GM20431 (cell line): Measurements from ENCODE around the gene BACH1.

Experiments
- in situ Hi-C: fragments of 300-500 bp; cut with MseI, MboI; formaldehyde crosslinking; loops from one replicate; pipeline ENCODE4 v1.15.0; 2020; ENCODE audit warnings: low sequenced_read_pairs; ENCODE audit not compliant: unreplicated experiment

The BACH1 gene

DNA sequence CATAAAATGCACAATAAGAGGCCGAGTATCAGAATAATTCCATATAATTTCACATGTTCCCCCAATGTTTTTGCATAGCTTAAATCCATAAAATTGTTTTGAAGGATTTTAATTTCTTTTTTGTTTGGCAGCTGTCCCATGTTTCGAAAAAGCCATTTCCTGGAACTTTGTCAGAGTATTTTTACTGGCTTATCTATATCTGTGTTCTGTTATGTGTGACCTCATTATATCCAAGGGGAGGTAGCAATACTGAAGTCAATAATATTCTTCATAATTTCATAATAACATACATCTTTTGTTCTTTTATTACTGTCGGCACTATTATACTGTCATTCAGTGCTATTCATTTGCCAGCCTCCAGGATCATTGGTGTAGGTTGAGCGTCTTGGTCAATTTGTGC lies 9.4 kb upstream of the BACH1 start:
- in situ Hi-C loops, result no loop called here

DNA sequence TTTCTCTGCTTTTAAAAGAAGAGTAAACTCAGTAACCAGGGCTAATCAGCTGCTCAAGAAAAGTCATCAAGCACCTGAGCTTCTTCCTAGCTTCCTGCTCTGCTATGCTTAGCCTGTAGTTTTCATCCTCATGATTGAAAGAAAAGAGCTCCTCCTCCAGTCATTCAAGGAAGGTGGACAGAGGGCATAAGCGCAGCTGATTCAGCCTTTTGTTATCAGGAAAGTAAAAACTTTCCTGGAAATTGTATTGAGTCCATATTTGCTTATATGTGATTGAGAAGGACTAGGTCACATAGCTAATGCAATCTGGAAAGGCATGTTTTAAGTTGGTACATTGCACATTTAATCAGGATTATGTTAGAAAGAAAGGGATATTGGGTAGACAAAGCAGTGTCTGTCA lies 8.5 kb upstream of the BACH1 start:
- in situ Hi-C loops, result no loop called here

GRCh38 chr21:29293495-29293894 lies 5.2 kb upstream of the BACH1 start:
- in situ Hi-C loops, result no loop called here

DNA sequence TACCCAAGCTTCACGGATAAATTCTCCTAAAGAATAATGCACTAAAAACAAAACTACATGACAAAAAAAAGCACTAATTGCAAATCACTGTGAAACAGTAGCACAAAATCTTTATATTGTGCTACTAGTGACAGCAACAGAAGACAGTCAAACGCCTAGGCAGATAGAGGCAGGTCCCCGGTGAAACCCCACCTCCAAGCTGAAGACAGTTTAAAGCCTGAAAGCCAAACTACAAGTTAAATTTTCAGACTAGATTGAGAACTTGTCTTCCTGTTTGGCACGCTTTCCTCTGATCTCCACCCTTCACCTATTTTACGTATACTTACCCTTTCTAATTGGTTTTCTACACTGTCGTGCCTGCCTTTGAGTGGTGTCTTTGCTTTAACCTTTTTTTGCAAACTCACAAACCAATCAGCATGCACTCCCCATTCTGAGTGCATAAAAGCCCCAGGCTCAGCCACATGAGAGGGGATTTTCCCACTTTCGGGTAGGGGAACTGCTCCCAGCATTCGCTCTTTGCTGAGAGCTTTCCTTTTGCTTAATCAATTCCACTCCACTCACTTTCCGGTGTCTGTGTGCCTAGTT lies 3.6 kb upstream of the BACH1 start:
- in situ Hi-C loops, result no loop called here

DNA sequence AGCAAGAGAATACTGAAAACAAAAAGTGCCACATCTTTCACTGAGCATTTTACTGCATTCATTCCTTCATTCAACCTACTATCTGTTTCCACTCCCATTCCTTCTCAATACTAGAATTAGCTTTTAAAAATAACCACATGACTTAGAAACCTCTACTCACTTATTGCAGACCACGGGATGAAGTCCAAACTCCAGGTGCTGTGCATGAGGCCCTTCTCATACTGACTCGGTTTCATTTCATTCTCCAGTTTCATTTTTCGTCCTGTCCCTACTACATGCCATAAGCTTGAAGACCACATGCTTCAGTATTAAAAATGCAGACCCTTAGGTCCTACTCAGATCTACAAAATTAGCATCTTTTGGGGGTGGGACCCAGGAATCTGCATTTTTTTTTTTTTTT lies 2.3 kb upstream of the BACH1 start:
- in situ Hi-C loops, result no loop called here

GRCh38 chr21:29297483-29298347 lies 1.0 kb upstream of the BACH1 start:
- in situ Hi-C loops, result no loop called here

GRCh38 chr21:29299046-29299915 lies 559 bp downstream of the BACH1 start:
- in situ Hi-C loops, result no loop called here

GRCh38 chr21:29299916-29300806 lies 1.4 kb downstream of the BACH1 start:
- in situ Hi-C loops, result no loop called here

DNA sequence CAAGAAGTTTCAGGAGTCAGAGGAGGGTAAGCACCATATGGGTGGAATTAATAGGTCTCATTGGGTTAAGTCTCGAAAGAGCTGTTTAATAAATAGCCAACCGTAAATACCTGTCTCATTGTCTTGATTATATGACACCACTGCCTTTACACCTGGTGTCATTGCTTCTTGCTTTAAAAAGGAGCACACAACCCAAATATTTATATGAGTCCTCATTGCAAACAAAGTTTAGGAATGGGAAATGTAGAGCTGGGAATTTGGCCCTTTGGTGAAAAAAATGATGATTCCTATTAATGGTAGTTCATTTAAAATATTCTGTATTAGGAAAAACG lies 2.1 kb downstream of the BACH1 start:
- in situ Hi-C loops, result no loop called here

- in situ Hi-C loops, result no loop called here
Measured at GRCh38 chr21:29301691-29302090, 3.0 kb downstream of the BACH1 start.

DNA sequence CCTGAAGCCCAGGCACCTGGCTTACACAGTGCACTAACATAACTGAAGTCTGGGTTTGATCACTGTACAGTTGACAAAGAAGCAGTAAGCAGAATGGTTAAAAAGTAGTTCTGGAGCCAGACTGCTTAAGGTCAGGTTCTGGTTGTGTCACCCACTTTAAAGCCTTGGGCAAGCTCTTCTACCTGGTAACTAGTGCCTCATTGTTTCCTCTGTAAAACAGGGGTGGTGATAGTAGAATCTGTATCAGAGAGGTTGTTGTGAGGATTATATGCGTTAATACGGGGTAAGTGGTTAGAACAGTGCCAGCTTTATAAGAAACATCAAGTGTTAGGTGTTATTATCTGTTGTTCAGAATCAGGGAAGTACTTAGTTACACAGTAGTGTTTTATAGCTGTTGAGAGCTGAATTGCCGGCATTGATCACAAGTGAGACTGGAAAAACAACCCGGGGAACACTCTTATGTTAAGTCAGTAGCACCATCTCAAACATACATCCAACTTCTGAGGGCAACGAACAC lies 3.7 kb downstream of the BACH1 start:
- in situ Hi-C loops, result no loop called here

- in situ Hi-C loops, result no loop called here
Measured at GRCh38 chr21:29303288-29303687, 4.6 kb downstream of the BACH1 start.

GRCh38 chr21:29304597-29304996 lies 5.9 kb downstream of the BACH1 start:
- in situ Hi-C loops, result no loop called here

DNA sequence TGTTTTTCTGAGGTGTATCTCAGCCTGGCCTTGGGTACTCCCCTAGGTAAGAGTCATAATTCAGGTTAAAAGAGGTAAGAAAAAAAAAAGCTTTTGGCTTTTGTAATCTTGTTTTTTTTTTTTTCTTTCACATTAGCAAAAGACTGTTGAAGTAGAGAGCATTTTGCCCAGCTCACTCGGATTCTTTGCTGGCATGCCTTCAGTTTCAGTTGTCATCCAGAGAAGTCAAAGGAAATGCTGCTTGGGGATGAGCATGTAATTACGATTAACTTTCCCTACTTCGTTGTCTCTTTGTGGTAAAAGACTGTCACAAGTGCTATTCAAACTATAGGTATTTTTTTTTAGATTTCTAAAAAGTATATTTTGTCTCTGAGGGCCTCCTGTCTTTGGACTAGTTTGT lies 6.3 kb downstream of the BACH1 start:
- in situ Hi-C loops, result no loop called here

GRCh38 chr21:29305561-29305960 lies 6.8 kb downstream of the BACH1 start:
- in situ Hi-C loops, result no loop called here

DNA sequence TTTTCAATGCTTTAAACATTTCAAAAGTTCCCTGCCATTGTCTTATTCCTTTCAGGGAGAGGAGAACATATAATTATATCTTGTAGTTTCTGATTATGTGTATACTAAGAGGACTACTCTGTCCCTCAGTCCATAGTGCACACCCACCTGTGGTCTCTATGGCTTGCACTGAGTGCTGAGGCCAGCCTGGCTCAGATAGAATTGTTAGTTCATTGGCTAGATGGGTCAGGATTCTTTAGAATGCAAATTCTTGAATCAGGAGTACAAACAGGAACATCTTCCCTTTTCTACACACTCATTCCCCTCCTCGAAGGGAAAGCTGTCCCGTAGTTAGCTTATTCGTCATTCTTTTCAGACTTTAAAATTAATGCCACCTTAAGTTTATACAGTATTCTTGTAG lies 8.2 kb downstream of the BACH1 start:
- in situ Hi-C loops, result no loop called here

DNA sequence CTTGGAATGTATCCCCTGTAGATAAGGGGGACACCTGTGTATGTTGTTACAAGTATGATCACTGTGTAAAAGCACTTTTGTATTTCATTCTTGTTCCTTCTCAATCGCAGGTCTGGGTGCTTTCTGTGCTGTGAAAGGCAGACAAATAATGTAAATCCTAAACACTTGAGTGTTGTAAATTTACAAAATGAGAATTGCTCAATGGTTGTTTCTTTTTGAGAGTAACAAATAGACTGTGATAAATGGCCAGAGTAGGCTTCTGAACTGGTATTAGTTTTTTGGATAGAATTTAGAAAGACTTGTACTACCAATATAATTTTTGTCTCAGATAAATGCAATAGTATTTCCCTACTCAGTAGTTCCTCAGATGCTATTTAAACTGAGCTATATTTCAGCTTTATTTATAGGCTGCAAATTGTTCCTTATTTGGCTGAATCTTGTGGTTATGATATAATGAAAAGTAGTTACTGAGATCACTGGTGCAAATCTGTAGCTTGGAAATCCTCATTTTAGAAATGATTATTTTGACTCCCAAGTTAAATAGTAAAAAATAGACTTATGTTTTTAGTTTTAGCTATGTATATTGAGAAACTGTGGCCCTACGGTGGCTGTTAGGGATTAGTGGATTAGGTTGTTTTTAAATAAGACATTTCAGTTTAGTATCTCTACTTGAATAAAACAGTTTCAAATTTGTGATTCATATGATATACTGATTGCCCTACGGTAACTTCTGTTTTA lies 9.2 kb downstream of the BACH1 start:
- in situ Hi-C loops, result no loop called here

DNA sequence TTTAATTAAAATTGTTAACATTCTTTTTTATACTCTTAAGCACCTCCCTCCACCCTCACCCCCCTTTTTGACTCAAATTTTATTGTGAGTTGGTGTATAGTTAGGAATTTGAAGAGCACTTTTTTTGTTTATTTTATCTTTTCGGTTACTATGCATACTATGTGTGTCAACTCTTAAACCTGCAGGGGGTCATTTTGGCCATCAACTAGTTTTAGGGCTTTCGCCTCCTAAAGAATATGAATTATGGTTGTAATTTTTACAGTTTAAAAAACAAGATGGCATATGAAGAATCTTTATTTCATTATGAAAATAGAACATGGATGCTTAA lies 9.7 kb downstream of the BACH1 start:
- in situ Hi-C loops, result no loop called here

DNA sequence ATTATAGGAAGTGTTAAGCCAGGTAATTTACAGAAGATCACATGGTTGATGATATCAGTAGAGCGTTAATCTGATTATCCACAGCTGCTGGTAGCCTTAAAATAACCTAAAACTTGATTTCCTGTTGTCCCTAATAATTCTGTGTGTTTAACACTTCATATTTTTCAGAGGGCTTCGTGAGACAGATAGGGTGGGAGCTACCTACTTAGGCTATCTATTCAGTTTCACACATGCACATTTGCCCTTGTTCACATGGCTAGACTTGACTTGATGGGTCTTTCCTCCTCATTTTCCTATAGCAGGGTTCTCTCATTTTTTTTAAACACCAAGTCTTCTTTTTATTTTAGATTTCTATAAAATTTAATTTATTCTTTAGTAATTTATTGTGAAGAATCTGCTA lies 11.0 kb downstream of the BACH1 start:
- in situ Hi-C loops, result no loop called here
